Tibial nerve (tissue), 4 donors: ENCODE measurements around the gene ZNF322. TPM values are rescaled to one million over a fixed set of nuclear protein-coding genes. Genes with fewer than 3 reads are reported as not detected.

ENCODE experiments used
- DNase-seq, 2 donors: peaks; one replicate each; pipeline ENCODE4 v3.0.0-alpha.2; 2019; ENCODE audit warnings: low spot score in 2 of 2
- H3K27ac ChIP-seq, 4 donors: fragments of 200-600 bp; sonication (generic) in 3 of 4; one replicate each; pipeline ENCODE4 v1.5.1; 2017 to 2019; ENCODE audit warnings: mild to moderate bottlenecking in 1 of 4
- H3K27me3 ChIP-seq, 2 donors: fragments of 200-600 bp; sonication (generic) in 1 of 2; one replicate each; pipeline versions ENCODE4 v1.5.1 to v1.6.0; 2017 to 2019
- H3K36me3 ChIP-seq, 3 donors: fragments of 200-600 bp; sonication (generic); one replicate each; pipeline ENCODE4 v1.5.1; 2018 to 2019
- H3K4me1 ChIP-seq, 4 donors: fragments of 200-600 bp; sonication (generic) in 3 of 4; one replicate each; pipeline ENCODE4 v1.5.1; 2017 to 2019
- H3K4me3 ChIP-seq, 4 donors: fragments of 200-600 bp; sonication (generic) in 3 of 4; one replicate each; pipeline ENCODE4 v1.5.1; 2017 to 2019; ENCODE audit warnings: mild to moderate bottlenecking in 1 of 4, moderate library complexity in 1 of 4
- H3K9me3 ChIP-seq, 4 donors: fragments of 200-600 bp; sonication (generic) in 3 of 4; one replicate each; pipeline ENCODE4 v1.5.1; 2017 to 2019
- EP300 ChIP-seq, 2 donors: sonication (generic); formaldehyde crosslinking; IDR thresholded peaks; one replicate each; pipeline ENCODE4 v1.6.1; 2017; ENCODE audit warnings: antibody characterized with exemption in 2 of 2, mild to moderate bottlenecking in 1 of 2
- POLR2A ChIP-seq, 2 donors: fragments of 450-650 bp; IDR thresholded peaks; one replicate each; pipeline ENCODE4 v1.6.1; 2017; ENCODE audit warnings: antibody characterized with exemption in 2 of 2, mild to moderate bottlenecking in 2 of 2, moderate library complexity in 2 of 2
- WGBS, 2 donors: methylation state at CpG; one replicate each; pipeline ENCODE4 v1.1.5; 2018; 5-methylcytosine and 5-hydroxymethylcytosine counted together
- total RNA-seq, 4 donors: library from RNA; depleted of rRNA; stranded (reverse); fragments of >200 nt; gene quantifications; one replicate each; pipeline ENCODE4 v1.1.0, GENCODE V29; 2016
- TF ChIP-seq, protein P1 (sequence below), 5 experiments: fragments of 200-600 bp in 3 of 5; fragments of 450-650 bp in 2 of 5; sonication (generic) in 3 of 5; IDR thresholded peaks; one replicate each; pipeline ENCODE4 v1.5.1; 2016 to 2019; ENCODE audit warnings: antibody characterized with exemption in 5 of 5, mild to moderate bottlenecking in 3 of 5, moderate library complexity in 2 of 5

The ZNF322 gene
- total RNA-seq, 4 donors from 2014 or later: 15.6 to 34.5 (median 22.0) TPM

DNA sequence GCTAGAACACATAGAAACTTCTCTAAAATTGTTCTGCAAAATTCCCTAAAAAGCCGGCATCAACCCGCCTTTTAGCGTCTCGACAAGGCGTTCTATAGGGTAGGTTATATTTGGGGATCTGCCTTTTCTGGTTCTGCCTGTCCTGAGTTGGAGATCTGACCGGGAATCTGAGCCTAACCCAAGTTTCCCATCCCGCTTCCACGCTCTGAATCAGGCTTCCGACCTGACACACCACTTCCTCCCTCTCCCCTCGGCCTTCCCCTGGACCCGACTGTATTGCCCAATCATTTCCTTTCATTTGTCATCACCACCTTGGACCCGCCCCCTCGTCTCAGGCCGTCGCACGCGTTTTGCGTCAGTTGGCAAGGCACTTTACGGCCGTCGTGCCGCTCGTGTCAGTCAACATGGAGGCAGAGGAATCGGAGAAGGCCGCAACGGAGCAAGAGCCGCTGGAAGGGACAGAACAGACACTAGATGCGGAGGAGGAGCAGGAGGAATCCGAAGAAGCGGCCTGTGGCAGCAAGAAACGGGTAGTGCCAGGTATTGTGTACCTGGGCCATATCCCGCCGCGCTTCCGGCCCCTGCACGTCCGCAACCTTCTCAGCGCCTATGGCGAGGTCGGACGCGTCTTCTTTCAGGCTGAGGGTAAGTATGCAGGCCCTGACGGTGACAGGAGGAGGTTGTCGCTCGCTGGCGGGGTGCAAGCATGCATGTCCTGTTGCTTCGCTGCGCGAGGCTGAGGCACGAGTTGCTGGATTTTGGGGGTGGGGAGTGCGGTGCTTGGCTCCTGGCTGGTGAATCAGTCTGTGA lies 62.8 kb downstream of the ZNF322 start, which contains the start of gene ABT1:
Gene ABT1, plus strand, starts transcription at position 375 of the 810 bp plus-strand sequence. Its CDS starts 30 bp downstream, at position 405.
- WGBS, 2 donors: 0 to 1% methylated on average over 51 of the region's 51 CpGs
- Histone ChIP-seq H3K4me1 (peaks cover 3 to 23% (median 10%) of the 10 kb centered on the region in 4 donors), H3K27ac (peak within 1 kb of the TSS; percentile 71 to 93 (median 88)), H3K4me3 (peak within 1 kb of the TSS; percentile 80 to 93 (median 88)), H3K36me3 (peaks cover 0 to 27% (median 10%) of the 10 kb centered on the region in 3 donors), H3K9me3 (no peaks in the 10 kb centered on the region), H3K27me3 (peaks cover 0 to 21% of the 10 kb centered on the region in 2 donors)
- DNase-seq: peak; percentile 98 to 100
- TF ChIP-seq, protein P1, sequence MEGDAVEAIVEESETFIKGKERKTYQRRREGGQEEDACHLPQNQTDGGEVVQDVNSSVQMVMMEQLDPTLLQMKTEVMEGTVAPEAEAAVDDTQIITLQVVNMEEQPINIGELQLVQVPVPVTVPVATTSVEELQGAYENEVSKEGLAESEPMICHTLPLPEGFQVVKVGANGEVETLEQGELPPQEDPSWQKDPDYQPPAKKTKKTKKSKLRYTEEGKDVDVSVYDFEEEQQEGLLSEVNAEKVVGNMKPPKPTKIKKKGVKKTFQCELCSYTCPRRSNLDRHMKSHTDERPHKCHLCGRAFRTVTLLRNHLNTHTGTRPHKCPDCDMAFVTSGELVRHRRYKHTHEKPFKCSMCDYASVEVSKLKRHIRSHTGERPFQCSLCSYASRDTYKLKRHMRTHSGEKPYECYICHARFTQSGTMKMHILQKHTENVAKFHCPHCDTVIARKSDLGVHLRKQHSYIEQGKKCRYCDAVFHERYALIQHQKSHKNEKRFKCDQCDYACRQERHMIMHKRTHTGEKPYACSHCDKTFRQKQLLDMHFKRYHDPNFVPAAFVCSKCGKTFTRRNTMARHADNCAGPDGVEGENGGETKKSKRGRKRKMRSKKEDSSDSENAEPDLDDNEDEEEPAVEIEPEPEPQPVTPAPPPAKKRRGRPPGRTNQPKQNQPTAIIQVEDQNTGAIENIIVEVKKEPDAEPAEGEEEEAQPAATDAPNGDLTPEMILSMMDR (IDR thresholded peaks at IDR 0.05): peak in 1 of 5 experiments; percentile 50
- peak; percentile 88 to 99 for TF ChIP-seq EP300 (IDR thresholded peaks at IDR 0.05)
- peak; percentile 81 to 86 for TF ChIP-seq POLR2A (IDR thresholded peaks at IDR 0.05)

DNA sequence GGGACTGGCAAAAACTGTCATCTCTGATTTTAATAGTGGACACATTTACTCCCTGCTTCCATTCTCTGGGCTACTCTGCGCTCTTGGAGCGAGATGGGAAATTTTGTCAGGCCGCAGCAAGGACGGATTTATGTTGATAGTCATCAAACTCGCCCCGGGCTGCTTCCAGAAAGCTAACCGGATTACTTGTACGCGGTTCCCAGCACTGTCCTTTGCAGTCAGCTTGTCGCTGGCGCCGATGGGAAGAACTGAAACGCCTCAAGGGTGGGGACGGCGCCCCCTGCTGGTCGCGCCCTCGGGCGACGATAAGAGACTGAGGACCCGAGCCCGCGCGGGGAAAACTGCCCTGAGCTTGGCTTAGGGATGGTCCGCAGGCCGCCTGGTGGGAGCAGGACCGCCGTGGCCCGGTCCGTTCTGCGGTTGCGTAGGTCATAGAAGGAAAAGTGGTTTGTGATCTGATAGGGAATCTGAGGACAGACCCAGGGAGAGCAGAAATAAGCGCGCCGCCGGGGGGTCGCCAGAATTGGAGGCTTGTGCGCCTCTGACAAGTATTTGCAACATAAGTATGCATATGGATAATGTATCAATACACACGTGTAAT lies 63.8 kb downstream of the ZNF322 start:
- H3K9me3 ChIP-seq: no peaks in the 10 kb centered on the region
- H3K27me3 ChIP-seq: peaks cover 0 to 26% of the 10 kb centered on the region in 2 donors
- H3K27ac ChIP-seq: peak overlapping the region; percentile 52 to 93 (median 88)
- H3K4me1 ChIP-seq: peaks cover 3 to 23% (median 10%) of the 10 kb centered on the region in 4 donors
- WGBS, 2 donors: 0 to 1% methylated on average over 38 to 39 of the region's 39 CpGs
- peak; percentile 93 to 95 for DNase-seq
- TF ChIP-seq POLR2A (IDR thresholded peaks at IDR 0.05) (peak in 1 of 2 donors; percentile 29), EP300 (IDR thresholded peaks at IDR 0.05) (peak in 1 of 2 donors; percentile 67)
- TF ChIP-seq, protein P1 (IDR thresholded peaks at IDR 0.05): peak; percentile 91 to 97 (median 94)
- peaks cover 0 to 27% (median 10%) of the 10 kb centered on the region in 3 donors for H3K36me3 ChIP-seq
- peak overlapping the region; percentile 80 to 93 (median 88) for H3K4me3 ChIP-seq

DNA sequence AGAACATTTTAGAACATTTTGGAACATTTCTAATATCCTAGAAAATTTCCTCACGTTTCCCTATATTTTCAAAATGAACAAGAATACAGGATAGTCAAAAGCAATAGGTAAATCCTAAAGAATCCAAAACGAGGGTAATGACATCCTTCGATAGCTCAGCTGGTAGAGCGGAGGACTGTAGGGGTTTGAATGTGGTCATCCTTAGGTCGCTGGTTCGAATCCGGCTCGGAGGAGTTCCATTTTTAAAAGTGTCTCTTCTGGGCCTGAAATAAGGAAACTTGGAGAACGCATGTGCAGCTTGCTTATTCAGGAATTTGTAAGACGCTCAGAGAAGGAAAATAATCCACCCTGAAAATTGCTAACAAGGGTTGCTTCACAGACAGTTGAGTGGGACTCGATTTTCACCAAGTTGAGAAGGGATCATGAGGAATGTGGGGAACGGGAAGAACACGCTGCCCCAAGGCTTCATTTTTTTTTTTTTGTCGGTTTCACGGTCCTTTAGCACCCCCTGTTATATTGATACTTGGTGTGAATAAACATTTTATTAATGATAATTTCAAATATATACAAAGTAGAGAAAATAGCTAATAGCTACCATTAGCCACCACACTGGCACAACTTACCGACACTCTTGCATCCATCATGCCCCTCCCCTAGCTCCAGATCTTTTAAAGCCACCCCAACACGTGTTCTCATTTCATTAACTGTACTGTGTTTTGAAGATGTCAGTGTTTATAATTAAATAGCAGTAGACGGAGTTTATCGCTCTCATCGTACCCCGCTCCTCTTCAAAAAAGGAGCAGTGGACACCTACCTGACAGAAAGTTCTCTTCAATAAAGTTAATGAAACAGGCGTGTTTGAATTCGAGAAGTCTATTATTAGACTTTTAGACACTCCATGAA lies 64.6 kb downstream of the ZNF322 start:
- peaks cover 0 to 26% of the 10 kb centered on the region in 2 donors for H3K27me3 ChIP-seq
- H3K9me3 ChIP-seq: no peaks in the 10 kb centered on the region
- peak overlapping the region; percentile 80 to 93 (median 88) for H3K4me3 ChIP-seq
- H3K4me1 ChIP-seq: peaks cover 3 to 23% (median 10%) of the 10 kb centered on the region in 4 donors
- H3K36me3 ChIP-seq: peaks cover 0 to 22% (median 10%) of the 10 kb centered on the region in 3 donors
- H3K27ac ChIP-seq: peak overlapping the region in 3 of 4 donors; percentile 85 to 93 (median 91)
- 20 to 21% methylated on average over 23 of the region's 23 CpGs for WGBS, 2 donors
- DNase-seq: no peak
- TF ChIP-seq, protein P1 (IDR thresholded peaks at IDR 0.05): no peak
- TF ChIP-seq POLR2A (IDR thresholded peaks at IDR 0.05) (no peak), EP300 (IDR thresholded peaks at IDR 0.05) (no peak)

DNA sequence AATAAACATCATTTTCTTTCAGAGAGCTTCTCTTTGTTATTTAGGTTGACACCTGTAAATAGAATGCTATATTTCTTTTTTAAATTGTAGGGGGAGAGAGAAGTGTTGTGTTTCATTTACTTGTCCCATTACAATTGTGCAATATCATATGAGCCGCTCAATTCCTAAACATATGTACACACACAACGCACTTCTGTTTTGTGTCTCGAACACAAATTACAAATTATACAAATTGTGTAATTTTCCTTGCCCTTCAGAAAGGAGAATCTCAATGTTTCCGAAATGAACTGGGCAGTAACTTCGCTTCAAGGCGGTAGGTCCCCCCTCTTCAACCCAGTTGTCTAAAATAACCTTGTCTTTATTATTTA lies 65.4 kb downstream of the ZNF322 start:
- H3K36me3 ChIP-seq: peaks cover 0 to 13% (median 10%) of the 10 kb centered on the region in 3 donors
- TF ChIP-seq, protein P1 (IDR thresholded peaks at IDR 0.05): no peak
- TF ChIP-seq POLR2A (IDR thresholded peaks at IDR 0.05): no peak
- TF ChIP-seq EP300 (IDR thresholded peaks at IDR 0.05): no peak
- no peaks in the 10 kb centered on the region for H3K9me3 ChIP-seq
- H3K27ac ChIP-seq: no peak overlapping the region
- peaks cover 0 to 26% of the 10 kb centered on the region in 2 donors for H3K27me3 ChIP-seq
- WGBS, 2 donors: 39 to 49% methylated on average over 6 of the region's 6 CpGs
- no peak for DNase-seq
- H3K4me3 ChIP-seq: no peak overlapping the region
- peaks cover 3 to 23% (median 10%) of the 10 kb centered on the region in 4 donors for H3K4me1 ChIP-seq
